Activated naive CD8-positive, alpha-beta T cell treated with anti-CD3 and anti-CD28 coated beads, Interleukin-2, amount 10 ng/mL, durations not matched to agents 7 days and 5 days (primary cell): ENCODE results near the gene NOSIP. TPM values are rescaled to one million over a fixed set of nuclear protein-coding genes. Genes with fewer than 3 reads are reported as not detected.
A peak's percentile ranks its signal among the peaks of the same experiment; 100 is the strongest.

Experiments
- ATAC-seq: fragments of 150-1000 bp; cut with Tn5 transposase; one replicate; pipeline ENCODE4 v1.10.0; 2021; ENCODE audit warnings: low read depth, moderate library complexity
- POLR2A ChIA-PET: fragments of 350-600 bp; sonication (Branson Sonifier 250); formaldehyde crosslinking; loops from one replicate; lab custom pipeline; 2021; ENCODE audit warnings: antibody characterized with exemption; lab: Charles Lee
- DNase-seq: peaks from one replicate; pipeline ENCODE4 v3.0.0; 2021
- H3K27ac Mint-ChIP-seq: one replicate; pipeline ENCODE4 v1.8.0; 2022; ENCODE audit warnings: mild to moderate bottlenecking, mixed read lengths
- H3K27me3 Mint-ChIP-seq: one replicate; pipeline ENCODE4 v1.8.0; 2022; ENCODE audit warnings: mild to moderate bottlenecking, moderate library complexity, mixed read lengths
- H3K36me3 Mint-ChIP-seq: one replicate; pipeline ENCODE4 v1.8.0; 2021; ENCODE audit warnings: mild to moderate bottlenecking, mixed read lengths
- H3K4me1 Mint-ChIP-seq: one replicate; pipeline ENCODE4 v1.8.0; 2021; ENCODE audit warnings: mixed read lengths
- H3K4me3 Mint-ChIP-seq: one replicate; pipeline ENCODE4 v1.8.0; 2022; ENCODE audit warnings: mild to moderate bottlenecking, moderate library complexity, mixed read lengths
- H3K9me3 Mint-ChIP-seq: one replicate; pipeline ENCODE4 v1.8.0; 2021; ENCODE audit warnings: mixed read lengths
- total RNA-seq, 2 experiments: library from RNA; stranded (reverse); gene quantifications; one replicate each; pipeline ENCODE4 v1.2.3, GENCODE V29; 2021

Gene NOSIP
- total RNA-seq, 2 experiments from 2014 or later = 122 to 125 TPM

DNA sequence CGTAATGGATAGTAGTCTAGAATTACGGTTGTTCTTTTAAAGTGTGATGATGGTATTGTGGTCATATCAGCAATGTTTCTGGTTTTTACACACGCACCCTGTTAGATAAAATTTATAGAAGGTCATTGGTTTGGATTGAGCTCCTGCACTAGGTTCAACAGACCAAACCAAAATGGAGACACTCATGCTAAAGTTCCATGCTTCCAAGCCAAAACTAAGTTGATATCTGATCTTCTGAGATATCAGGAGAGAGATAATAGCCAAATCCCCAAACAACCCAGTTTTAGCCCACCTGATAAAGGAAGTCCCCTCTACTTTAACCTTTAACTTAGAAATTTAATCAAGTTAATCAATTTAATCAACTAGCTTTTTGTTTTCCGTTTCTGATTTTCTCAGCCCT lies 1.2 kb downstream of the NOSIP start:
- peak overlapping the region; percentile 88 for H3K4me3 Mint-ChIP-seq
- peaks cover 1% of the 10 kb centered on the region for H3K36me3 Mint-ChIP-seq
- no peaks in the 10 kb centered on the region for H3K9me3 Mint-ChIP-seq
- POLR2A ChIA-PET = interaction anchor here (1.0 to 4.5 kb wide), 10 partner anchors 11 to 126 kb away, joined by 3 to 49 read pairs (median 6); partner anchors contain the start of genes ALDH16A1, PRMT1, PRR12 and RRAS
- no peaks in the 10 kb centered on the region for H3K27me3 Mint-ChIP-seq
- H3K27ac Mint-ChIP-seq = no peak overlapping the region
- ATAC-seq (no peak), DNase-seq (no peak)
- peaks cover 25% of the 10 kb centered on the region for H3K4me1 Mint-ChIP-seq

DNA sequence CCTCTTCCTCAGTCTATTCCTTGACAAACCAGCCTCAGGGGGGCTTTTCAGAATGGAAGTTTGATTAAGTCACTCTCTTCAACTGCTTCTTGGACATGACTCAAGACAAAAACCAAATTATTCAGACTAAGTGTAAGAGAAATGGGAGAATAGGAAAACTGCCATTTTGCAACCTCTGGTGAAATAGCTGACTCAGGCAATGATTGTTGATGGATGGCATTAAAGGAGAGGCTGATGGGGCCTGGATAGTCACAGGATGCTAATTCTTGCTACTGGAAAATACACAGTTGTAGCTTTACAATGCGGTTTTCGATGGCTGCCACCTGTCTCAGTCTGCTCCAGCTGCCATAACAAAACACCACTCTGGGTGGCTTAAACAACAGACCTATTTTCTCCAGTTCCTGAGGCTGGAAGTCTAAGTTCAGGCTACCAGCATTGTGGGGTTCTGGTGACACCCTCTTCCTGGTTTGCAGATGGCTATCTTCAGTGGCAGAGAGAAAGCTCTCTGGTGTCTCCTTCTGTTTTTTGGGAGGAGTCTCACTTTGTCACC lies 6.1 kb downstream of the NOSIP start:
- Mint-ChIP-seq H3K9me3 (no peaks in the 10 kb centered on the region), H3K4me3 (no peak overlapping the region), H3K36me3 (peaks cover 3% of the 10 kb centered on the region), H3K27ac (no peak overlapping the region), H3K4me1 (peaks cover 28% of the 10 kb centered on the region), H3K27me3 (no peaks in the 10 kb centered on the region)
- DNase-seq (no peak), ATAC-seq (no peak)
- POLR2A ChIA-PET = interaction anchor here (1.3 kb wide), 1 partner anchor 13 kb away, joined by 3 read pairs; no protein-coding TSS in a partner anchor

DNA sequence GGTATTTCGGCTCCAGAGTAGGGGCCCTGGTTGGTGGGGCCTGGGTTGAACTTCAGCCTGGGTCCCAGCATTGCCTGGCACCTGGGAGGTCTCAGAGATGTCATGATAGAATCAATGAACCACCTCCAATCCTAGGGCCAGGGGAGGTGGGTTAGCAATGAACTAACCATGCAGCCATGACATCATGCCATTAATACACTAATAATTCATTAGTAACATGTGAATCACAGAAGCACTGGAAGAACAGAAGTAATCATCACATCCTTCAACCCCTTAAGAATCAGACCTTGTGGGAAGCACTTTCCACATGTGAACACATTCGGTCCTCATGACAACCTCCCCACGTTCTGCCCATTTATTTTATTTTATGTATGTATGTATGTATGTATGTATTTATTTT lies 6.9 kb downstream of the NOSIP start:
- ATAC-seq = no peak
- no peak for DNase-seq
- no peak overlapping the region for H3K4me3 Mint-ChIP-seq
- H3K9me3 Mint-ChIP-seq = no peaks in the 10 kb centered on the region
- H3K4me1 Mint-ChIP-seq = peaks cover 25% of the 10 kb centered on the region
- H3K27me3 Mint-ChIP-seq = no peaks in the 10 kb centered on the region
- POLR2A ChIA-PET = no interaction called here
- H3K27ac Mint-ChIP-seq = peak overlapping the region; percentile 52
- peaks cover 3% of the 10 kb centered on the region for H3K36me3 Mint-ChIP-seq

DNA sequence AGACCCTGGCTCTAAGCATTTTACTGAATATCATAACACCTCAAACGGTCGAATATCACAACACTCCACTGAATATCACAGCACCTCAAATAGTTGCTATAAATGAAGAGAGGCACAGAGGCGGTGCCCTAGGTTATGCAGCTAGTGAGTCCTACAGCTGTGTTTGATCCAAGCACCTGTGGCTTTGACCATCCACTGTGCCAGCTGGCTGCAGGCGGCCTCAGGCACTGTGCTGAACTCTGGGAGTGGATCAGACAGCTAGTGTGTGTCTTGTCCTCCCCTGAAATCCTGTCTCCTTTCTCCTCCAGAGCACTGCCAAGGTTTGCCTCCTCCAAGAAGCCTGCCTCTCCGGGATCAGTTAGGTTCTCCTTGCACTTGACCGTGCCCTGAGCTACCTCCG lies 7.3 kb downstream of the NOSIP start:
- Mint-ChIP-seq H3K4me1 (peaks cover 26% of the 10 kb centered on the region), H3K4me3 (no peak overlapping the region), H3K27me3 (no peaks in the 10 kb centered on the region), H3K9me3 (no peaks in the 10 kb centered on the region), H3K36me3 (peaks cover 3% of the 10 kb centered on the region), H3K27ac (peak overlapping the region; percentile 52)
- no peak for DNase-seq
- POLR2A ChIA-PET = interaction anchor here (0.7 to 1.2 kb wide), 2 partner anchors 39 to 106 kb away, joined by 3 to 7 read pairs; no protein-coding TSS in a partner anchor
- no peak for ATAC-seq

DNA sequence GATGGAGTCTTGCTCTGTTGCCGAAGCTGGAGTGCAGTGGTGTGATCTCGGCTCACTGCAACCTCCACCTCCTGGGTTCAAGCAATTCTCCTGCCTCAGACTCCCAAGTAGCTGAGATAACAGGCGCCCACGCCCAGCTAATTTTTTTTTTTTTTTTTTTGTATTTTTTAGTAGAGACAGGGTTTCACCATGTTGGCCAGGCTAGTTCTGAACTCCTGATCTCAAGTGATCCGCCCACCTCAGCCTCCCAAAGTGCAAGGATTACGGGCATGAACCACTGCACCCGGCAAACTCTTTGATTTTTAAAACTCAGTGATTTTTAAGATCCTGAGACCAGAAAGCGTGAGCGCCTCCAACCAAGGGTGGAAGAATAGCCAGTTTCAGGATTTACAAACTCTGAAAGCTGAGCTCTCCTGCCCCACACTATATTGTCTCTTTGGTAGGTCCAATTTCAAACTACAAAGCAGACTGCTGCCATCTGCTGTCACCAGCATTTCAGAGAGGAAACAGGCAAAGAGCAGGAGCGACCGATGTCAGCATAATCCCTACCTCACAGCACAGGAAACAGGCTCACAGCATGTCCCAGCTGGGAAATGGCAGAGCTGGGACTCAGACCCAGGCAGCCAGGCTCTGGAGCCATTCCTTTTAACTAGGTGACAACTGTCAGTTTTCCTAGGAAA lies 9.2 kb downstream of the NOSIP start:
- H3K4me3 Mint-ChIP-seq = no peak overlapping the region

DNA sequence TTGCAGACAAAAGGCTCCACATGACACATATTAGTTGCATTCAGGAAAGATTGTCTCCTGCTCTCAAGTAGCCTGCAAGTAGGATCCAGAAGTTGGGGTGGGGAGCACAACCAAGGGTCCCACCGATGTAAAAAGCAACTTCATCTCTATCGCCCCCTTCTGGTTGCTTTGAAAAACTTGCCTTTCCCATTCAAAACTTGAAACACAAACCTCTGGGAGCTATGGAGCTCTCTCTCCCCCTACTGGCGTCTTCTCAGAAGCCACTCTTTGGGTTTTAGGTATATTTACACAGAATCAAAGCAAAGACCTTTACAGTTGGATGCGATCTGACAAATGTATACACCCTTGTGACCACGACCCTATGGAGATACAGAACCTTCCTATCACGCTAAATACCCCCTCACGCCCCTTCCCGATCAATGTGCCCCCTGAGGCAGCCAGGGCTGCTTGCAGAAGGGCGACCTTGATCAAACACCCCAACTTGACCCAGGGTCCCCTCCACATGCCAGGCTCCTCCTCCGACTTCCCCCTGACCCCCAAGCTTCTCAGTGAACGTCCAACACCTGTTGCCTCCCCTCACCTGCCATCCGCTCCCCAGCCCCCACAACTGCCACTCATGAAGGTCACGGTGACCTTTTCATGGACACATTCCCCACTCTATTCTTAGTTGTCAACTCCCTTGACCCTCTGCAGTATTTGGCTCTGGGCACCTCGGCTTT lies 10.1 kb downstream of the NOSIP start:
- POLR2A ChIA-PET = interaction anchor here (0.7 to 5.4 kb wide), 14 partner anchors 11 to 814 kb away, joined by 3 to 41 read pairs (median 4); partner anchors contain the start of genes POLD1, PRMT1 and RRAS
- Mint-ChIP-seq H3K9me3 (no peaks in the 10 kb centered on the region), H3K27me3 (no peaks in the 10 kb centered on the region), H3K4me1 (peaks cover 36% of the 10 kb centered on the region), H3K36me3 (peaks cover 2% of the 10 kb centered on the region), H3K27ac (peak overlapping the region; percentile 63), H3K4me3 (peak overlapping the region; percentile 14)
- ATAC-seq (peak; percentile 45), DNase-seq (no peak)

More for the DNA sequence above, 9.2 kb downstream of the NOSIP start:
- H3K27me3 Mint-ChIP-seq = no peaks in the 10 kb centered on the region
- DNase-seq = no peak
- no peak for ATAC-seq
- peaks cover 2% of the 10 kb centered on the region for H3K36me3 Mint-ChIP-seq
- H3K4me1 Mint-ChIP-seq = peaks cover 32% of the 10 kb centered on the region
- peak overlapping the region; percentile 34 for H3K27ac Mint-ChIP-seq
- no peaks in the 10 kb centered on the region for H3K9me3 Mint-ChIP-seq
- POLR2A ChIA-PET = interaction anchor here (0.6 to 5.4 kb wide), 13 partner anchors 12 to 813 kb away, joined by 3 to 41 read pairs (median 4); partner anchors contain the start of genes POLD1, PRMT1 and PRR12

DNA sequence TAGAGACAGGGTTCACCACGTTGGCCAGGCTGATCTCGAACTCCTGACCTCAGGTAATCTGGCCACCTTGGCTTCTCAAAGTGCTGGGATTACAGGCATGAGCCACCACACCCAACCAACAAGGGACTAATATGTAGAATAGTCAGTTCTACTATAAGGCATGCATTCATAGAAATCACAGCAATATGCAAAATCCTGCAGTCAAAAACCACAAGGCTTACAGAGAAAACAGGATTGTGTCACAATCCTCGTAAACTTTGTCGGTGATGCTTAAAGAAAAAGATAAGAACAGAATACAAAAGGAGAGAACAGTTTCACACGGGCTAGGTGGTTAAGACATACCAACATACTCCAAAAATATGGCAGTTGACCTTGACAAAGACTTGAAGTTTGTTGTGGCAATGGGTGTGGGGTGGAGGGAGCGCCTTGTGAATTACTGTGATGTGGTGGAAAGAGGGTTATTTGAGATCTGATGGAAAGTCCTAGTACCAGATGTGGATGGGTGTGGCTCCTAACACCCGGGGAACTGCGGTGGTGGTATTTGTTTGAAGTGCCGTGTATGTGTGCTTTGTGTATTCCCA lies 12.4 kb downstream of the NOSIP start:
- peak overlapping the region; percentile 75 for H3K27ac Mint-ChIP-seq
- ATAC-seq (peak; percentile 63), DNase-seq (peak; percentile 60)
- H3K4me3 Mint-ChIP-seq = peak overlapping the region; percentile 75
- H3K27me3 Mint-ChIP-seq = no peaks in the 10 kb centered on the region
- POLR2A ChIA-PET = interaction anchor here (0.7 to 5.4 kb wide), 7 partner anchors 9 to 72 kb away, joined by 3 to 41 read pairs (median 4); no protein-coding TSS in a partner anchor
- H3K36me3 Mint-ChIP-seq = peaks cover 16% of the 10 kb centered on the region
- no peaks in the 10 kb centered on the region for H3K9me3 Mint-ChIP-seq
- H3K4me1 Mint-ChIP-seq = peaks cover 56% of the 10 kb centered on the region

DNA sequence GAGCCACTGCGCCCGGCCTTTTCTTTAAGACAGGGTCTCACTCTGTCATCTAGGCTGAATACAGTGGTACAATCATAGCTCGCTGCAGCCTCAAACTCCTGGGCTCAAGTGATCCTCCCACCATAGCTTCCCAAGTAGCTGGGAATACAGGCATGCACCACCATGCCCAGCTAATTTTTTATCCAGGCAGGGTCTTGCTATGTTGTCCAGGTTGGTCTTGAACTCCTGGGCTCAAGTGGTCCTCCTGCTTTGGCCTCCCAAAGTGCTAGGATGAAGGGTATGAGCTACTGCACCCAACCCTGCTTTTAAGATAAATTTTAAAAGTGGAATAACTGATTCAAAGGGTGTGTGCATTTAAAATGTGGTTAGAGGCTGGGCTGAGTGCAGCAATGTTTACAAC lies 14.1 kb downstream of the NOSIP start:
- no peak for ATAC-seq
- H3K4me1 Mint-ChIP-seq = peaks cover 66% of the 10 kb centered on the region
- no peak for DNase-seq
- H3K36me3 Mint-ChIP-seq = peaks cover 16% of the 10 kb centered on the region
- POLR2A ChIA-PET = interaction anchor here (0.7 to 5.4 kb wide), 7 partner anchors 7 to 113 kb away, joined by 3 to 41 read pairs (median 6); no protein-coding TSS in a partner anchor
- H3K27ac Mint-ChIP-seq = peak overlapping the region; percentile 71
- H3K9me3 Mint-ChIP-seq = no peaks in the 10 kb centered on the region
- H3K4me3 Mint-ChIP-seq = no peak overlapping the region
- H3K27me3 Mint-ChIP-seq = no peaks in the 10 kb centered on the region

DNA sequence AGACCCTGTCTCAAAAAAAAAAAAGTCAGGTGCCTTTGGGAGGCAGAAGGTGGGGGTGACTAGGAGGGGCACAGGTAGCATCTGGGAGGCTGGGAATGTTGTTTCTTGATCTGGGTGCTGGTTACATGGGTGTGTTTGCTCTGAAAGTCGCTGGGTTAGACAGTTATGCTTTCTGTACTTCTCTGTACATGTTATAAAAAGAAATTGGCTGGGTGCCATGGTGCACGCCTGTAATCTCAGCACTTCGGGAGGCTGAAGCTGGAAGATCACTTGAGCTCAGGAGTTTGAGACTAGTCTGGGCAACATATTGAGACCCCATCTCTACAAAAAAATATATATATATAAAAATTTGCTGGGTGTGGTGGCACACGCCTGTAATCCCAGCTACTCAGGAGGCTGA lies 15.1 kb downstream of the NOSIP start:
- no peak for ATAC-seq
- peaks cover 15% of the 10 kb centered on the region for H3K36me3 Mint-ChIP-seq
- no peaks in the 10 kb centered on the region for H3K9me3 Mint-ChIP-seq
- no peaks in the 10 kb centered on the region for H3K27me3 Mint-ChIP-seq
- POLR2A ChIA-PET = interaction anchor here (0.7 to 1.5 kb wide), 2 partner anchors 15 to 310 kb away, joined by 3 to 4 read pairs; partner anchors contain the start of gene NOSIP
- peaks cover 67% of the 10 kb centered on the region for H3K4me1 Mint-ChIP-seq
- no peak for DNase-seq
- H3K4me3 Mint-ChIP-seq = peak overlapping the region; percentile 13
- peak overlapping the region; percentile 59 for H3K27ac Mint-ChIP-seq

DNA sequence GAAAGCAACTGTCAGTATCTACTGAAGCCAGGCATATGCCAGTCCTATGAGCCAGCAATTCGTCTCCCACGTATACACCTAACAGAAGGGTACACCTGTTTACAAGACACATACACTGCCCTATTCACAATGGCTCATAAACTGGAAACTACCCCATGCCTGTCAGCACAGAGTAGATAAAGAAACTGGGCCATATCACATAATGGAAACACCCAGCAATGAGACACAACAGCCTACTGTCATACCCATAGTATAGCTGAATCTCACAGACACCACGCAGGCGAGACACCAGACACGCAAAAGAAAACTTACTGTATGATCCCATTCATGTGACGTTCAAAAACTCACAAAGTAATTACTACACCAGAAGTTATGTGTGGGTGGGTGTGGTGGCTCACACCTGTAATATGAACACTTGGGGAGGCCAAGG lies 15.7 kb downstream of the NOSIP start:
- no peaks in the 10 kb centered on the region for H3K9me3 Mint-ChIP-seq
- no peak for ATAC-seq
- no peak for DNase-seq

DNA sequence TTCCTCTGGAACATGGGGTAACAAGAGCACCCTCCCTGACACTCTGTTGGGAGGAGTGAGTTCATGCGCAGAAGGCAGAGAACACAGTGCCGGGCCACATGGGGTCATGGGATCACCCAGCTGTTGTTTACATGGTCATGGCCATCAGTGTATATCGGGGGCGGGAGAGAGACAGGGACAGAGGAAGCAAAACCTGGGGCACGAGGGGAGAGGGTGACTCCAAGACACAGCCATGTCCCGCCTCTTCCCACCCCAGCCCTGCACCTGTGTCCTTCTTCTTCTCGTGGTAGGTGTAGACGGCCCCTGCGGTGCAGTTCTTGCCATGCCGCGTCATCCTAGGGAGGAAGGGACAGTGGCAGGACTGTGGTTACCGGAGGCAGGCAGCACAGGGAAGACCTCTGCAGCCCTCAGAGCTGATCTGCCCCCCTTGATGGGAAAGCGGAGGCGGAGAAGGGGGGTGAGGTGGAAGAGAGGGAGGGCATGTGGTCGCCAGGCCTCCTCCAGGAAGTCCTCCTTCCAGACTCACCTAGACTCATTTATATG lies 19.9 kb downstream of the NOSIP start:
- Mint-ChIP-seq H3K4me3 (peak overlapping the region; percentile 91), H3K36me3 (peaks cover 35% of the 10 kb centered on the region), H3K4me1 (peaks cover 76% of the 10 kb centered on the region), H3K9me3 (no peaks in the 10 kb centered on the region), H3K27ac (peak overlapping the region; percentile 92), H3K27me3 (no peaks in the 10 kb centered on the region)
- peak; percentile 15 for ATAC-seq
- DNase-seq = peak; percentile 55
- POLR2A ChIA-PET = interaction anchor here (0.6 to 5.5 kb wide), 9 partner anchors 8 to 116 kb away, joined by 3 to 41 read pairs (median 3); partner anchors contain the start of gene RPS11

More for the DNA sequence above, 15.7 kb downstream of the NOSIP start:
- H3K27ac Mint-ChIP-seq = peak overlapping the region; percentile 59
- H3K4me3 Mint-ChIP-seq = no peak overlapping the region
- no peaks in the 10 kb centered on the region for H3K27me3 Mint-ChIP-seq
- H3K36me3 Mint-ChIP-seq = peaks cover 15% of the 10 kb centered on the region
- H3K4me1 Mint-ChIP-seq = peaks cover 68% of the 10 kb centered on the region
- POLR2A ChIA-PET = interaction anchor here (0.6 to 1.5 kb wide), 3 partner anchors 12 to 90 kb away, joined by 3 to 4 read pairs (median 4); partner anchors contain the start of gene NOSIP

DNA sequence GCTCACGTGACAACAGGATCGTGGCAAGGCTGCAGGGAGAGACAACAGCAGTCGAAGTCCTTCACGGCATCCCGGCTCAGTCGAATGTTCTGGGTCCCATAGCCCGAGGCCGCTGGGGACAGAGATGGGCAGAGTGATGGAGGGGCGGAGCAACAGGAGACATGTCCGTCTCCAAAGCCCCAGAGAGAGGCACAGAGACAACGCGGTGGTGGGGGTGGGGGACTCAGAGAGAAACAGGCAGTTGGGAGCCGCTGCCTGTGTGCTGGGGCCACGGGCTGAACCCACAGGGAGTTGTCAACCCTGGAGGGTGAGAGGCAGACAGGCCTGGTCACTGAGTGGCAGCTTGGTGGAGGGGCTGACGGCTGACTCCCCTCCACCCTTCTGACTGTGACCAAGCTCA lies 20.4 kb downstream of the NOSIP start:
- peak overlapping the region; percentile 92 for H3K27ac Mint-ChIP-seq
- DNase-seq (no peak), ATAC-seq (peak; percentile 12)
- no peaks in the 10 kb centered on the region for H3K9me3 Mint-ChIP-seq
- POLR2A ChIA-PET = interaction anchor here (0.6 to 5.5 kb wide), 7 partner anchors 8 to 116 kb away, joined by 3 to 41 read pairs (median 3); partner anchors contain the start of gene RPS11
- no peaks in the 10 kb centered on the region for H3K27me3 Mint-ChIP-seq
- peaks cover 34% of the 10 kb centered on the region for H3K36me3 Mint-ChIP-seq
- H3K4me1 Mint-ChIP-seq = peaks cover 77% of the 10 kb centered on the region
- H3K4me3 Mint-ChIP-seq = peak overlapping the region; percentile 91
